Cardiac fibroblast (primary cell): ENCODE data around the gene CHCHD10.

ENCODE experiments used
- DNase-seq, 2 donors: peaks; one replicate each; pipeline versions ENCODE4 v3.0.0 to v3.0.0-alpha.2; 2010; ENCODE audit warnings: low read depth in 2 of 2
- H3K4me3 ChIP-seq, 2 donors: replicated peaks in 1 of 2; 1 replicate in 1 of 2; 2 replicates in 1 of 2; pipeline ENCODE4 v1.5.1; 2011; ENCODE audit warnings: low read depth in 2 of 2, low read length in 2 of 2, mild to moderate bottlenecking in 2 of 2, moderate library complexity in 1 of 2
- CTCF ChIP-seq: IDR thresholded peaks from one replicate; pipeline ENCODE4 v1.5.1; 2011; ENCODE audit warnings: low read depth, mild to moderate bottlenecking, low read length, inconsistent platforms

CHCHD10 gene

GRCh38 chr22:23718371-23719165 lies 49.2 kb downstream of the CHCHD10 start:
- no peak overlapping the region for H3K4me3 ChIP-seq
- DNase-seq = no peak
- TF ChIP-seq CTCF = no peak

DNA sequence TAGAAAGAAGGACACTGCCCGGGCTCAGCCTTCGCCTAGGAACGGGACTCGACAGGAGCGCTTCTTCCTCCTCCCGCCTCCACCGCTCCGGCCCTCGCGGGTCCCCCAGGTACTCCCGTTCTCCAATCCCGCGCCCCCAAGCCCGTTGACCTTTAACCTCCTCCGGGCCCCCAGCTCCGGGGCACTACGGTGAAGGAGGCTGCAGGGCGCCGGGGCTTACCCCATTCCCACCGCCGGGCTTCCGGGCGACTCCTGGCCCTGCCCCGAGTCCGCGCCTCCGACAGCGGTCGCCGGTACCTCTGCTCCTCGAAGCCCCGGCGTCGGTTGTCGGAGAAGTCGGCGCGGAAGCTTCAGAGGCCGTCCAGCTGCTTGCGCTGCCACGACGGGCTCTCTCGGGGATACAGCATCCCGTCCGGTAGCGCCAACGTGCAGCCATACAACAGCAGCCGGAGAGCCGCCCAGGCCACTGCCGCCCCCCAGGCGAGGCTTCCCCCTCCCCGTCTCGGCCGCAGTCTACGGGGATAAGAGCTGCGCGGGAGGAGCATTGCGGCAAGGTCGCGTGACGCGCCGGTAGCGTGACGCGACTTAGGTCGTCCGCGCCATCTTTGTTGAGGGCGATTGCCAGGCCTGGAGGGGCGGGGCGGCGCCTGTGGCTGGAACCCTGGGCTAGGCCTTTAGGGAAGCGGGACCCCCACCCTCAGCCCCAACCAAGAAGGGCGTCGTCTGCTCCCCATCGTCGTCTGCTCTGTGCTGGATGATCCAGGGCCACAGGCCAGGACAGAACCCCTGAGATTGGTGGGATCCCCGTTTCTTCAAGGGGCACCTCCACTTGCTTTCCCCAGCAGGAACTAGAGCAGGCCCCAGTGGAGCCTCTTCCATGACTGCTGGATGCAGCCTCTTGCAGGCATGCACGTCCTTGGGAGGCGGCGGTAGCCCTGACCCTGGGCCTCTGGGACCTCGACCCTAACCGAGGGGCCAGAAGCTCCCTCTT lies 50.7 kb downstream of the CHCHD10 start:
- peak; percentile 88 to 90 for DNase-seq
- TF ChIP-seq CTCF = no peak
- peak overlapping the region; percentile 91 to 92 for H3K4me3 ChIP-seq
